ENCODE measurements around the gene SIGMAR1. TPM values are rescaled to one million over a fixed set of nuclear protein-coding genes. Genes with fewer than 3 reads are reported as not detected.

Gene SIGMAR1
- total RNA-seq, 1 donor from 2014 or later, result 73.2 TPM

DNA sequence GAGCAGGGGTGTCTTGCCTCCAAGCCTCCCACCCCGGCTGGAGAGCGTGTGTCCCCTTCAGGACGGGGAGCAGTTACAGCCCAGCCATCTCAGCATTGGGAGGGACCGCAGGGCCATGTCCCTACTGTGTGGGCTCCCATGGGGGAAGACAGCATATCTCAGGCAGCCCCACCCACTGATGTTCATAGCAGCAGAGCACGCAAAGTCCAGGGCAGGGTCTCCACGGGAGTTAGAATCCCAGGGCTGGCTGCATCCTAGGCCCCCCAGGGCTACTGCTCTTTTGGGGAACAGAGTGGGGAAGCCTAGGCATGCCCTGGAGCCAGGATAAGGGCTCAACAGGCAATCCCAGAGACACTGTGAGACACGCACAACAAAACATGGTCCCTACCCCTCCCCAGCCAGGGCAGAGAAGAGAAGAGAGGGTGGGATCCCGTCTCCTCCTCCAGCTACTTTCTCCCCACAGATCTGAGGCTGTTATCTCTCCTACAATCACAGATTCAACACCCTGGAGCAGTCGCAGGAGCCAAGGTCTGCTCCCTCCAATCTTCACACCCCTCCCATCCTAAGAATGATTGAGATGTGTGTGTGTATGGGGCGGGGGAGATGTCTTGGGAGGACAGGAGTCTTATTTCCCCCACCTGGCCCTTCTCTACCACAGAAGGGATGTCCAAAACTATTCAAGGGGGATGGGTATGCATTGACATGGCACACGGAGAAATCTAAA lies 51.5 kb downstream of the SIGMAR1 start:
- Histone ChIP-seq H3K4me3 (ENCODE audit: insufficient read depth, low read depth, low read length) (no peak overlapping the region), H3K9ac (ENCODE audit: low read length) (no peak overlapping the region), H3K4me1 (ENCODE audit: insufficient read depth, low read length) (no peaks in the 10 kb centered on the region), H3K27me3 (ENCODE audit: insufficient read depth, low read length) (peaks cover 76% of the 10 kb centered on the region), H3K79me2 (ENCODE audit: insufficient read depth, low read length) (no peaks in the 10 kb centered on the region), H3K36me3 (ENCODE audit: insufficient read depth, low read length) (no peaks in the 10 kb centered on the region), H4K20me1 (ENCODE audit: insufficient read depth, low read length) (peaks cover 16% of the 10 kb centered on the region), H3K4me2 (ENCODE audit: low read length) (no peak overlapping the region), H2AFZ (ENCODE audit: low read depth, low read length) (no peak overlapping the region), H3K9me3 (ENCODE audit: insufficient read depth, low read depth, low read length) (no peaks in the 10 kb centered on the region), H3K27ac (ENCODE audit: low read depth, low read length) (no peak overlapping the region)
- peaks cover 8% of the 10 kb centered on the region for H3K9me3 Mint-ChIP-seq (ENCODE audit: unreplicated experiment)
- H3K27me3 Mint-ChIP-seq (ENCODE audit: low read depth, unreplicated experiment), result peaks cover 72% of the 10 kb centered on the region
- H3K4me1 Mint-ChIP-seq (ENCODE audit: low read depth, unreplicated experiment), result no peaks in the 10 kb centered on the region
- FAIRE-seq (no peak), DNase-seq (ENCODE audit: low read depth) (no peak)
- H3K4me3 Mint-ChIP-seq (ENCODE audit: unreplicated experiment), result no peak overlapping the region
- no peak overlapping the region for H3K27ac Mint-ChIP-seq (ENCODE audit: unreplicated experiment)
- TF ChIP-seq, protein P1, sequence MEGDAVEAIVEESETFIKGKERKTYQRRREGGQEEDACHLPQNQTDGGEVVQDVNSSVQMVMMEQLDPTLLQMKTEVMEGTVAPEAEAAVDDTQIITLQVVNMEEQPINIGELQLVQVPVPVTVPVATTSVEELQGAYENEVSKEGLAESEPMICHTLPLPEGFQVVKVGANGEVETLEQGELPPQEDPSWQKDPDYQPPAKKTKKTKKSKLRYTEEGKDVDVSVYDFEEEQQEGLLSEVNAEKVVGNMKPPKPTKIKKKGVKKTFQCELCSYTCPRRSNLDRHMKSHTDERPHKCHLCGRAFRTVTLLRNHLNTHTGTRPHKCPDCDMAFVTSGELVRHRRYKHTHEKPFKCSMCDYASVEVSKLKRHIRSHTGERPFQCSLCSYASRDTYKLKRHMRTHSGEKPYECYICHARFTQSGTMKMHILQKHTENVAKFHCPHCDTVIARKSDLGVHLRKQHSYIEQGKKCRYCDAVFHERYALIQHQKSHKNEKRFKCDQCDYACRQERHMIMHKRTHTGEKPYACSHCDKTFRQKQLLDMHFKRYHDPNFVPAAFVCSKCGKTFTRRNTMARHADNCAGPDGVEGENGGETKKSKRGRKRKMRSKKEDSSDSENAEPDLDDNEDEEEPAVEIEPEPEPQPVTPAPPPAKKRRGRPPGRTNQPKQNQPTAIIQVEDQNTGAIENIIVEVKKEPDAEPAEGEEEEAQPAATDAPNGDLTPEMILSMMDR (IDR thresholded peaks at IDR 0.05; ENCODE audit: insufficient read depth, low read depth, low read length), result no peak
- TF ChIP-seq EZH2 (IDR thresholded peaks at IDR 0.05; ENCODE audit: insufficient read depth, low read length), result no peak
- H3K36me3 Mint-ChIP-seq (ENCODE audit: low read depth, unreplicated experiment), result no peaks in the 10 kb centered on the region

GRCh38 chr9:34584970-34585369 lies 52.6 kb downstream of the SIGMAR1 start:
- Histone ChIP-seq H3K27me3 (ENCODE audit: insufficient read depth, low read length) (peaks cover 79% of the 10 kb centered on the region), H2AFZ (ENCODE audit: low read depth, low read length) (no peak overlapping the region), H3K9ac (ENCODE audit: low read length) (no peak overlapping the region), H4K20me1 (ENCODE audit: insufficient read depth, low read length) (peaks cover 16% of the 10 kb centered on the region), H3K4me2 (ENCODE audit: low read length) (no peak overlapping the region), H3K79me2 (ENCODE audit: insufficient read depth, low read length) (no peaks in the 10 kb centered on the region), H3K9me3 (ENCODE audit: insufficient read depth, low read depth, low read length) (no peaks in the 10 kb centered on the region), H3K27ac (ENCODE audit: low read depth, low read length) (no peak overlapping the region), H3K4me1 (ENCODE audit: insufficient read depth, low read length) (no peaks in the 10 kb centered on the region), H3K36me3 (ENCODE audit: insufficient read depth, low read length) (no peaks in the 10 kb centered on the region), H3K4me3 (ENCODE audit: insufficient read depth, low read depth, low read length) (no peak overlapping the region)
- no peak overlapping the region for H3K27ac Mint-ChIP-seq (ENCODE audit: unreplicated experiment)
- TF ChIP-seq EZH2 (IDR thresholded peaks at IDR 0.05; ENCODE audit: insufficient read depth, low read length), result no peak
- TF ChIP-seq, protein P1 (IDR thresholded peaks at IDR 0.05; ENCODE audit: insufficient read depth, low read depth, low read length), result no peak
- no peaks in the 10 kb centered on the region for H3K36me3 Mint-ChIP-seq (ENCODE audit: low read depth, unreplicated experiment)
- no peak overlapping the region for H3K4me3 Mint-ChIP-seq (ENCODE audit: unreplicated experiment)
- H3K9me3 Mint-ChIP-seq (ENCODE audit: unreplicated experiment), result peaks cover 8% of the 10 kb centered on the region
- peaks cover 79% of the 10 kb centered on the region for H3K27me3 Mint-ChIP-seq (ENCODE audit: low read depth, unreplicated experiment)
- no peak for DNase-seq (ENCODE audit: low read depth)
- FAIRE-seq, result no peak
- H3K4me1 Mint-ChIP-seq (ENCODE audit: low read depth, unreplicated experiment), result no peaks in the 10 kb centered on the region

Other genes with a start within 250 kb of the SIGMAR1 start
- gene FAM219A, start 179.2 kb downstream of the SIGMAR1 start, total RNA-seq, result 59.9 and 63.5 TPM in 2 replicates
- gene DNAI1, start 179.0 kb downstream of the SIGMAR1 start, total RNA-seq, result 0.58 and 1.8 TPM in 2 replicates
- gene ENHO, start 114.8 kb downstream of the SIGMAR1 start, total RNA-seq, result 0.55 and 1.1 TPM in 2 replicates
- gene CNTFR, start 48.1 kb downstream of the SIGMAR1 start, total RNA-seq, result 6.6 and 7.4 TPM in 2 replicates
- 13.9 TPM in 2 replicates for gene RPP25L, start 25.7 kb downstream of the SIGMAR1 start, total RNA-seq
- gene DCTN3, start 17.3 kb downstream of the SIGMAR1 start, total RNA-seq, result 93.0 and 94.8 TPM in 2 replicates
- 0.16 and 0.19 TPM in 2 replicates for gene ARID3C, start 8.7 kb downstream of the SIGMAR1 start, total RNA-seq
- 30.7 and 33.1 TPM in 2 replicates for gene GALT, start 8.9 kb upstream of the SIGMAR1 start, total RNA-seq
- 22.2 and 28.0 TPM in 2 replicates for gene IL11RA, start 14.4 kb upstream of the SIGMAR1 start, total RNA-seq
- 0.52 TPM in 1 of 2 replicates, not detected in the other for gene CCL27, start 24.9 kb upstream of the SIGMAR1 start, total RNA-seq
- gene CCL19, start 53.5 kb upstream of the SIGMAR1 start, total RNA-seq, result not detected in 2 replicates
- gene CCL21, start 72.3 kb upstream of the SIGMAR1 start, total RNA-seq, result not detected in 2 replicates

Measured in astrocyte (in vitro differentiated cells and primary cell).